K562 (cell line): ENCODE data around the gene ALDH7A1. TPM values are rescaled to one million over a fixed set of nuclear protein-coding genes. Genes with fewer than 3 reads are reported as not detected.

Source experiments
- ATF6 ChIP-seq: sonication (generic); formaldehyde crosslinking; IDR thresholded peaks from 2 replicates; pipeline ENCODE4 v1.4.0; 2020; ENCODE audit warnings: mild to moderate bottlenecking, missing genetic modification reagents
- BRCA1 ChIP-seq, 2 experiments: fragments of 450-650 bp in 1 of 2; sonication (generic) in 1 of 2; formaldehyde crosslinking in 1 of 2; IDR thresholded peaks; 2 replicates each; pipeline versions ENCODE4 v1.5.0 to v1.6.1; 2017 to 2020; ENCODE audit warnings: mild to moderate bottlenecking in 1 of 2, missing genetic modification reagents in 1 of 2
- EHMT2 ChIP-seq: fragments of 450-650 bp; IDR thresholded peaks from 2 replicates; pipeline ENCODE4 v1.6.1; 2018; ENCODE audit warnings: antibody characterized with exemption
- ESRRA ChIP-seq: fragments of 450-650 bp; IDR thresholded peaks from 2 replicates; pipeline ENCODE4 v1.6.1; 2014; ENCODE audit warnings: low read depth, mild to moderate bottlenecking, moderate library complexity, borderline replicate concordance
- HMGN3 ChIP-seq: IDR thresholded peaks from 2 replicates; pipeline ENCODE4 v1.6.1; 2011; ENCODE audit warnings: borderline replicate concordance, low read depth, mild to moderate bottlenecking, mixed read lengths, low read length; ENCODE audit not compliant: insufficient read length; ENCODE audit errors: extremely low read depth
- ILF3 ChIP-seq: fragments of 450-650 bp; IDR thresholded peaks from 2 replicates; pipeline ENCODE4 v1.6.1; 2018; ENCODE audit warnings: antibody characterized with exemption, mild to moderate bottlenecking, moderate library complexity, borderline replicate concordance
- NFIX ChIP-seq: fragments of 250-450 bp; sonication (Bioruptor Pico); IDR thresholded peaks from 2 replicates; pipeline ENCODE4 v1.4.0; 2020; ENCODE audit warnings: low read depth, mild to moderate bottlenecking, moderate library complexity
- NR1H2 ChIP-seq: sonication (generic); formaldehyde crosslinking; IDR thresholded peaks from 2 replicates; pipeline ENCODE4 v1.4.0; 2020; ENCODE audit warnings: mild to moderate bottlenecking, missing genetic modification reagents
- NR4A1 ChIP-seq, 2 experiments: fragments of 250-450 bp in 1 of 2; fragments of 450-650 bp in 1 of 2; sonication (Bioruptor Pico) in 1 of 2; IDR thresholded peaks; 2 replicates each; pipeline versions ENCODE4 v1.4.0 to v1.6.1; 2016 to 2020; ENCODE audit warnings: mild to moderate bottlenecking in 2 of 2, missing compliant biosample characterization in 1 of 2, missing genetic modification characterization in 1 of 2, moderate library complexity in 1 of 2
- NUFIP1 ChIP-seq: fragments of 450-650 bp; IDR thresholded peaks from 2 replicates; pipeline ENCODE4 v1.6.1; 2018; ENCODE audit not compliant: partially characterized antibody
- SMARCA4 ChIP-seq: fragments of 450-650 bp; IDR thresholded peaks from 2 replicates; pipeline ENCODE4 v1.6.1; 2016
- TEAD1 ChIP-seq, 2 experiments: fragments of 450-650 bp in 1 of 2; sonication (generic) in 1 of 2; formaldehyde crosslinking; IDR thresholded peaks; 2 replicates each; pipeline versions ENCODE4 v1.4.0 to v1.8.0; 2020 to 2022; ENCODE audit warnings: mild to moderate bottlenecking in 2 of 2, missing genetic modification reagents in 1 of 2
- TFAM ChIP-seq: fragments of 250-450 bp; sonication (Bioruptor Pico); conservative IDR thresholded peaks from 2 replicates; pipeline ENCODE4 v1.5.0; 2021; ENCODE audit warnings: mild to moderate bottlenecking, moderate library complexity
- ZNF3 ChIP-seq: fragments of 250-450 bp; sonication (Bioruptor Pico); IDR thresholded peaks from 2 replicates; pipeline ENCODE4 v1.5.0; 2021; ENCODE audit warnings: mild to moderate bottlenecking, moderate library complexity
- ZNF324 ChIP-seq: fragments of 250-450 bp; sonication (Bioruptor Pico); IDR thresholded peaks from 2 replicates; pipeline ENCODE4 v1.4.0; 2020; ENCODE audit warnings: mild to moderate bottlenecking
- ZNF778 ChIP-seq: fragments of 450-650 bp; formaldehyde crosslinking; IDR thresholded peaks from 2 replicates; pipeline ENCODE4 v1.4.0; 2020; ENCODE audit warnings: mild to moderate bottlenecking, moderate library complexity
- polyA plus RNA-seq, 8 experiments: library from polyadenylated mRNA; depleted of rRNA in 4 of 8; stranded (reverse) in 5 of 8; unstranded in 3 of 8; fragments of >200 nt; fragmentation: Nextera tagmentation in 2 of 8; fragmentation: Illumina TruSeq in 1 of 8; extraction: Ambion mirVana in 2 of 8; extraction: Trizol in 1 of 8; gene quantifications; 2 replicates each; pipeline versions ENCODE4 v1.2.1 to v1.2.3, GENCODE V29; 2011 to 2014; ENCODE audit warnings: inconsistent platforms in 1 of 8, missing spikeins in 1 of 8
- total RNA-seq, 7 experiments: library from RNA; depleted of rRNA in 6 of 7; stranded (reverse); fragments of >200 nt in 6 of 7; fragmentation: Illumina TruSeq in 2 of 7; extraction: Trizol in 2 of 7; gene quantifications; 2 replicates each; pipeline versions ENCODE4 v1.2.1 to v1.2.3, GENCODE V29; 2011 to 2021; ENCODE audit warnings: low replicate concordance in 1 of 7
- TF ChIP-seq, protein P1 (sequence below): fragments of 250-450 bp; sonication (Bioruptor Pico); IDR thresholded peaks from 2 replicates; pipeline ENCODE4 v1.8.0; 2021; ENCODE audit warnings: moderate library complexity, mild to moderate bottlenecking, inconsistent platforms
- TF ChIP-seq, protein P2 (sequence below), 2 experiments: fragments of 450-650 bp in 1 of 2; IDR thresholded peaks; 2 replicates each; pipeline ENCODE4 v1.6.1; 2011 to 2017; ENCODE audit warnings: low read depth in 2 of 2, antibody characterized with exemption in 1 of 2, borderline replicate concordance in 1 of 2, low read length in 1 of 2, mild to moderate bottlenecking in 1 of 2, mixed read lengths in 1 of 2; ENCODE audit not compliant: control insufficient read depth in 1 of 2
- TF ChIP-seq, protein P3 (sequence below): IDR thresholded peaks from 2 replicates; pipeline ENCODE4 v1.6.1; 2016; ENCODE audit warnings: missing genetic modification characterization, missing compliant biosample characterization

The ALDH7A1 gene
- total and polyA plus RNA-seq, 9 of the 15 experiments (the other 6 are each of a cell fraction or from before 2014, with no cell fraction given) = 0.04 to 0.49 TPM; not detected in 7

GRCh38 chr5:126531543-126532120, 63.4 kb downstream of the ALDH7A1 start (continued):
- TF ChIP-seq NFIX (CRISPR knock-in tag) (no peak), NUFIP1 (no peak), TEAD1 (CRISPR knock-in tag; IDR thresholded peaks at IDR 0.05) (no peak), ATF6 (CRISPR knock-in tag) (no peak), ZNF3 (CRISPR knock-in tag) (no peak), SMARCA4 (peak; percentile 84), HMGN3 (no peak), BRCA1 (IDR thresholded peaks at IDR 0.05) (no peak), BRCA1 (CRISPR knock-in tag; IDR thresholded peaks at IDR 0.05) (no peak), NR4A1 (CRISPR knock-in tag; IDR thresholded peaks at IDR 0.05) (no peak), NR4A1 (tag; IDR thresholded peaks at IDR 0.05) (no peak), ZNF324 (CRISPR knock-in tag) (no peak), NR1H2 (no peak), TFAM (CRISPR knock-in tag) (no peak), ESRRA (no peak), ILF3 (no peak), ZNF778 (no peak), EHMT2 (peak; percentile 33; the same call in 1 of the 2 replicates)
- TF ChIP-seq, protein P1, sequence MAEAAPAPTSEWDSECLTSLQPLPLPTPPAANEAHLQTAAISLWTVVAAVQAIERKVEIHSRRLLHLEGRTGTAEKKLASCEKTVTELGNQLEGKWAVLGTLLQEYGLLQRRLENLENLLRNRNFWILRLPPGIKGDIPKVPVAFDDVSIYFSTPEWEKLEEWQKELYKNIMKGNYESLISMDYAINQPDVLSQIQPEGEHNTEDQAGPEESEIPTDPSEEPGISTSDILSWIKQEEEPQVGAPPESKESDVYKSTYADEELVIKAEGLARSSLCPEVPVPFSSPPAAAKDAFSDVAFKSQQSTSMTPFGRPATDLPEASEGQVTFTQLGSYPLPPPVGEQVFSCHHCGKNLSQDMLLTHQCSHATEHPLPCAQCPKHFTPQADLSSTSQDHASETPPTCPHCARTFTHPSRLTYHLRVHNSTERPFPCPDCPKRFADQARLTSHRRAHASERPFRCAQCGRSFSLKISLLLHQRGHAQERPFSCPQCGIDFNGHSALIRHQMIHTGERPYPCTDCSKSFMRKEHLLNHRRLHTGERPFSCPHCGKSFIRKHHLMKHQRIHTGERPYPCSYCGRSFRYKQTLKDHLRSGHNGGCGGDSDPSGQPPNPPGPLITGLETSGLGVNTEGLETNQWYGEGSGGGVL (CRISPR knock-in tag) = no peak
- TF ChIP-seq, protein P2, sequence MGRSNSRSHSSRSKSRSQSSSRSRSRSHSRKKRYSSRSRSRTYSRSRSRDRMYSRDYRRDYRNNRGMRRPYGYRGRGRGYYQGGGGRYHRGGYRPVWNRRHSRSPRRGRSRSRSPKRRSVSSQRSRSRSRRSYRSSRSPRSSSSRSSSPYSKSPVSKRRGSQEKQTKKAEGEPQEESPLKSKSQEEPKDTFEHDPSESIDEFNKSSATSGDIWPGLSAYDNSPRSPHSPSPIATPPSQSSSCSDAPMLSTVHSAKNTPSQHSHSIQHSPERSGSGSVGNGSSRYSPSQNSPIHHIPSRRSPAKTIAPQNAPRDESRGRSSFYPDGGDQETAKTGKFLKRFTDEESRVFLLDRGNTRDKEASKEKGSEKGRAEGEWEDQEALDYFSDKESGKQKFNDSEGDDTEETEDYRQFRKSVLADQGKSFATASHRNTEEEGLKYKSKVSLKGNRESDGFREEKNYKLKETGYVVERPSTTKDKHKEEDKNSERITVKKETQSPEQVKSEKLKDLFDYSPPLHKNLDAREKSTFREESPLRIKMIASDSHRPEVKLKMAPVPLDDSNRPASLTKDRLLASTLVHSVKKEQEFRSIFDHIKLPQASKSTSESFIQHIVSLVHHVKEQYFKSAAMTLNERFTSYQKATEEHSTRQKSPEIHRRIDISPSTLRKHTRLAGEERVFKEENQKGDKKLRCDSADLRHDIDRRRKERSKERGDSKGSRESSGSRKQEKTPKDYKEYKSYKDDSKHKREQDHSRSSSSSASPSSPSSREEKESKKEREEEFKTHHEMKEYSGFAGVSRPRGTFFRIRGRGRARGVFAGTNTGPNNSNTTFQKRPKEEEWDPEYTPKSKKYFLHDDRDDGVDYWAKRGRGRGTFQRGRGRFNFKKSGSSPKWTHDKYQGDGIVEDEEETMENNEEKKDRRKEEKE (IDR thresholded peaks at IDR 0.05; ENCODE audit: borderline replicate concordance in 1 of 2, control insufficient read depth in 1 of 2, low read depth in 2 of 2, low read length in 1 of 2) = no peak
- TF ChIP-seq, protein P3, sequence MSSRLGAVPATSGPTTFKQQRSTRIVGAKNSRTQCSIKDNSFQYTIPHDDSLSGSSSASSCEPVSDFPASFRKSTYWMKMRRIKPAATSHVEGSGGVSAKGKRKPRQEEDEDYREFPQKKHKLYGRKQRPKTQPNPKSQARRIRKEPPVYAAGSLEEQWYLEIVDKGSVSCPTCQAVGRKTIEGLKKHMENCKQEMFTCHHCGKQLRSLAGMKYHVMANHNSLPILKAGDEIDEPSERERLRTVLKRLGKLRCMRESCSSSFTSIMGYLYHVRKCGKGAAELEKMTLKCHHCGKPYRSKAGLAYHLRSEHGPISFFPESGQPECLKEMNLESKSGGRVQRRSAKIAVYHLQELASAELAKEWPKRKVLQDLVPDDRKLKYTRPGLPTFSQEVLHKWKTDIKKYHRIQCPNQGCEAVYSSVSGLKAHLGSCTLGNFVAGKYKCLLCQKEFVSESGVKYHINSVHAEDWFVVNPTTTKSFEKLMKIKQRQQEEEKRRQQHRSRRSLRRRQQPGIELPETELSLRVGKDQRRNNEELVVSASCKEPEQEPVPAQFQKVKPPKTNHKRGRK (tag) = no peak
